T1000 (cell line): ENCODE data around the gene MAP3K12.
"Not testable (repeated sequence)": the region's sequence is repeated elsewhere in the genome, so short reads cannot be mapped to it uniquely, and the experiment has no call there.

ENCODE experiments used
- DNase-seq: peaks from one replicate; lab custom pipeline; 2025; ENCODE audit warnings: mixed read lengths; lab: John Stamatoyannopoulos, UW

The MAP3K12 gene

GRCh38 chr12:53466640-53467039 lies 32.6 kb downstream of the MAP3K12 start:
- DNase-seq, result no peak

GRCh38 chr12:53465679-53466078 lies 33.6 kb downstream of the MAP3K12 start:
- DNase-seq, result no peak

- no peak for DNase-seq
These were observed 34.4 kb downstream of the MAP3K12 start for GRCh38 chr12:53464685-53465418.

- DNase-seq, result no peak
These were observed 35.3 kb downstream of the MAP3K12 start for GRCh38 chr12:53463802-53464560.

GRCh38 chr12:53462935-53463334 lies 36.3 kb downstream of the MAP3K12 start:
- DNase-seq, result no peak

- DNase-seq, result no peak
These were observed 37.7 kb downstream of the MAP3K12 start for GRCh38 chr12:53461591-53461990.

- DNase-seq, result no peak
These were observed 38.2 kb downstream of the MAP3K12 start for GRCh38 chr12:53461059-53461458.

GRCh38 chr12:53459097-53459496 lies 40.2 kb downstream of the MAP3K12 start:
- DNase-seq, result no peak

GRCh38 chr12:53456654-53457366 lies 42.4 kb downstream of the MAP3K12 start:
- no peak for DNase-seq

- no peak for DNase-seq
These were observed 44.6 kb downstream of the MAP3K12 start for GRCh38 chr12:53454707-53455106.

- no peak for DNase-seq
These were observed 45.2 kb downstream of the MAP3K12 start for GRCh38 chr12:53453953-53454640.

GRCh38 chr12:53452159-53453077 lies 46.8 kb downstream of the MAP3K12 start:
- DNase-seq, result peak; percentile 76

GRCh38 chr12:53451661-53452158 lies 47.5 kb downstream of the MAP3K12 start, which contains the start of gene PCBP2:
PCBP2 (plus strand) TSS chr12:53452102; CDS start chr12:53454801, 2,699 bp downstream.
- peak; percentile 98 for DNase-seq

- no peak for DNase-seq
These were observed 48.3 kb downstream of the MAP3K12 start for GRCh38 chr12:53450936-53451335.

GRCh38 chr12:53444593-53445325 lies 54.5 kb downstream of the MAP3K12 start:
- not testable (repeated sequence) for DNase-seq

GRCh38 chr12:53443955-53444354 lies 55.3 kb downstream of the MAP3K12 start:
- DNase-seq, result no peak

GRCh38 chr12:53441040-53441833 lies 58.0 kb downstream of the MAP3K12 start, which contains the start of gene PRR13:
PRR13 (plus strand) TSS chr12:53441734; CDS start chr12:53442715, 981 bp downstream.
- DNase-seq, result peak; percentile 98

GRCh38 chr12:53439582-53439981 lies 59.7 kb downstream of the MAP3K12 start:
- DNase-seq, result not testable (repeated sequence)

GRCh38 chr12:53435326-53435725 lies 63.9 kb downstream of the MAP3K12 start:
- not testable (repeated sequence) for DNase-seq
